ENCODE data around the gene KIF5C.
A peak's percentile ranks its signal among the peaks of the same experiment; 100 is the strongest.

Gene KIF5C

DNA sequence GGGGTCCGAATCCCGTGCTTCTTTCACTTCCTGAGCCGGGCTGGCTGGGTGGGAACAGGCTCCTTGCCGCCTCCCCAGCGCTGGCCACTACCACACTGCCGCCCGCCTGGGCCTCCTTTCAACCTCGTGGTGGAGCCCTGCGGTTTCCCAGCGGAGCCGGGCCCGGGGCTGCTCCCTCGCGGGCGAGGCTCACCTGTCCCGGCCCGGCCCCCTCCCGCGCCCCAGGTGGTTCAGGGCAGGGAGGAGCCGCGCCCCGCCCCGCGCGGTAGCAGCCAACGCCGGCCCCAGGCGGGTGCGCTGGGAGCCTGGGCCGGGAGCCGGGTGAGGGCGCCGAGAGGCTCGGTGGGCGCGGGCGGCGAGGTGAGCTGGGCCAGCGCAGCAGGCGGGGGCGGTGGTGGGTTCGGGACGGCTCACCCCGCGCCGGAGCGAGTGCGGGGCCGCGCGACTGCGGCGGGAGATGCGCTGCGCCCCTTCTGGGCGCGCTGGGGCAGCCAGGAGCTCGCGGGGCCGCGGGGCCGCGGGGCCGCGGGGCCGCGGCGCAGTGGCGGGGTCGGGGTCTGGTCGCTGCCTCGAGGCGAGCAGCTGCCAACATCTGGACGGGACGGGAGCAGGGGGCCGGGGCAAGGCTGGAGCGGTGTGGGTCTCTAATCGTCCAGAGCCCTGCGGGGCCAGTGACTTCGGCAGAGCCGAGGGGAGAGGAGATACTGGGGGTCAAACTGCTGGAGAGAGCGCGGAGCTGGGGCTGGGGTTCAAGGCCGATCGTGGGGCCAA, 163.6 kb downstream of the KIF5C start, which contains the start of gene LYPD6B:
Gene LYPD6B (plus strand): TSS at position 258 of the 771 bp plus-strand sequence. CDS start 92,250 bp downstream, outside the sequence.
- DNase-seq (ENCODE audit: low spot score): peak; percentile 68
- TF ChIP-seq CTCF (IDR thresholded peaks at IDR 0.05; ENCODE audit: extremely low read depth, missing control alignments): no peak

DNA sequence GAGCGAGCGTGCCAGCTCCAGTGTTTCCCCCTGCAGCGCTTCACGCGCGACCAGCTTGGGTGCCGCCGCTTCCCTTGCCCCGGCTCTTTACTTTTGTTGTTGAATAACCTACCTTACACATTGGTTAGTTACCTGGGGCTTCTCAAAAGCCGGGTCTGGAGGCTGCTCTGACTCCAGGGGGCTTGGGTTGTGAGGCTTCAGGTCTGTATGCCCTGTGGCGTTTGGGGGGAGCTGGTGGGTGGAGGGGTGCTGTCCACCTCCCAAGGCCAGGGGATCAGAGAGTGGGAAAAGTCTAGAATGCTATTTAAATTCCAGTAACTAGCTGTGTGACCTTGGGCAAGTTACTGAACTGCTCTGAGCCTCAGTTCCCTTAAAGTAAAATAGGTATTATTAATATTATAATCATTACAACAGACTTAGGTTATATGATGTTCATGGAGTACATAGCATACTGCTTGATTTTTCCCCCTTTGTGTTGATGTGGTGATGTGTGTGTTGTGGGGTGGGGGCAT, 164.2 kb downstream of the KIF5C start:
- no peak for TF ChIP-seq CTCF (IDR thresholded peaks at IDR 0.05; ENCODE audit: extremely low read depth, missing control alignments)
- no peak for DNase-seq (ENCODE audit: low spot score)

DNA sequence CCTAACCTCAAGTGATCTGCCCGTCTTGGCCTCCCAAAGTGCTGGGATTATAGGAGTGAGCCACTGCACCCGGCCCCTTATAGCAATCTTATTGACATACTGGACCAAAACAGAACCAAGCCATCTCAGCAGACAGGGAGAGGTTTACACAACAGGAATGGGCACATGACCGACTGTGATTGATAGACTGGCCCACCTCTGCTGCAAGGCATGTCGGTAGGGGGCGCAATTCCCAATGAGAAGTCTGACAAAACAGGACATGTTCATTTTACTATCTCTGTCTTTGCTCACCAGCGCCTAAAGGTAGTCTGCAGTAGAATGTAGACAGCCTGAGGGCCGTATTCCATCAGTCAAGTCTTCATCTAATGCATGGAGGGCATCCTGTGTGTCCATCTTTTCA, 165.4 kb downstream of the KIF5C start:
- peak; percentile 75 for DNase-seq (ENCODE audit: low spot score)
- peak; percentile 53 for TF ChIP-seq CTCF (IDR thresholded peaks at IDR 0.05; ENCODE audit: extremely low read depth, missing control alignments)

- DNase-seq (ENCODE audit: low spot score): no peak
- TF ChIP-seq CTCF (IDR thresholded peaks at IDR 0.05; ENCODE audit: extremely low read depth, missing control alignments): no peak
Measured at GRCh38 chr2:149041482-149041881, 166.5 kb downstream of the KIF5C start.

DNA sequence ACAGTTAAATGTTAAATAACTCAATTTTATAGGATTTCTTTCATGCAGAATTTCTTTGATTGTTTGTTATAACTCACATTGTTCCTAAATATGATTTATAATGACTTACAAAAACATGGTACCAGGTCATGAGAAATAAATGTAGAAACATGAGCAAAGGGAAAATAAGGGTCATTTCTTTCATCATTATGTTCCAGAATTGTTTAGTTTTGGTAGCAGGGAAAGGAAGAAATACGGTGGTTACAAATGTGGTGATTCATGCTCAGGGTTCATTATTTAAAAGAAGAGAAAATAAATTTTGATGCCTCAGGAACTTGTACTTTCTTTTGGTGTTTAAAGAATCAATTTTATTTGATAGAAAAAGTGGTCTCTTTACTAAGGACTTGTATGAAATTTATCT, 167.9 kb downstream of the KIF5C start:
- no peak for TF ChIP-seq CTCF (IDR thresholded peaks at IDR 0.05; ENCODE audit: extremely low read depth, missing control alignments)
- no peak for DNase-seq (ENCODE audit: low spot score)

GRCh38 chr2:149044500-149044899, 169.5 kb downstream of the KIF5C start:
- DNase-seq (ENCODE audit: low spot score): no peak
- no peak for TF ChIP-seq CTCF (IDR thresholded peaks at IDR 0.05; ENCODE audit: extremely low read depth, missing control alignments)

GRCh38 chr2:149047118-149047517, 172.1 kb downstream of the KIF5C start:
- no peak for TF ChIP-seq CTCF (IDR thresholded peaks at IDR 0.05; ENCODE audit: extremely low read depth, missing control alignments)
- no peak for DNase-seq (ENCODE audit: low spot score)

Measured in GM20000 (cell line).